GM21528 (cell line): ENCODE results near the gene CACNA1F.

Experiments
- ATAC-seq: cut with Tn5 transposase; IDR thresholded peaks from one replicate; pipeline ENCODE4 v1.9.1; 2021; ENCODE audit warnings: mild to moderate bottlenecking, moderate library complexity; ENCODE audit not compliant: unreplicated experiment, low FRiP score

The CACNA1F gene

GRCh38 chrX:49157194-49157593 is 75.9 kb downstream of the CACNA1F start:
- ATAC-seq, result no peak

GRCh38 chrX:49155900-49156837 is 77.0 kb downstream of the CACNA1F start:
- peak; percentile 82 for ATAC-seq

- no peak for ATAC-seq
Observed at GRCh38 chrX:49155243-49155899, 77.8 kb downstream of the CACNA1F start.
